A673 (cell line): ENCODE data around the gene MUC22.
"Not testable (repeated sequence)": the region's sequence is repeated elsewhere in the genome, so short reads cannot be mapped to it uniquely, and the experiment has no call there.

Experiments used
- CTCF ChIP-seq: fragments of 300-800, 200-600 bp; sonication (generic); conservative IDR thresholded peaks from 2 replicates; pipeline ENCODE4 v1.5.1; 2017; ENCODE audit warnings: low read depth, mild to moderate bottlenecking, antibody characterized with exemption, low read length, moderate library complexity, mixed read lengths
- EZH2 ChIP-seq: fragments of 200-600 bp; sonication (generic); IDR thresholded peaks from 2 replicates; pipeline ENCODE4 v1.6.1; 2017; ENCODE audit warnings: borderline replicate concordance, low read depth, mild to moderate bottlenecking, mixed read lengths, antibody characterized with exemption, low read length; ENCODE audit not compliant: poor library complexity, severe bottlenecking

- TF ChIP-seq CTCF, EZH2: not testable (repeated sequence)
Measured at GRCh38 chr6:31000067-31000860, 10.0 kb upstream of the MUC22 start.
